PFSK-1 (cell line): ENCODE data around the gene ACSL5.

Experiments used
- FOXP2 ChIP-seq: optimal IDR thresholded peaks from 2 replicates; pipeline ENCODE3; 2011; ENCODE audit warnings: borderline replicate concordance, control low read depth, inconsistent platforms; ENCODE audit not compliant: insufficient read depth; ENCODE audit errors: extremely low read length, extremely low read depth
- POLR2AphosphoS5 ChIP-seq: IDR thresholded peaks from 2 replicates; pipeline ENCODE4 v1.6.1; 2012; ENCODE audit warnings: low read depth, mild to moderate bottlenecking, control low read depth, low read length, moderate library complexity
- SIN3A ChIP-seq: IDR thresholded peaks from 2 replicates; pipeline ENCODE4 v1.6.1; 2012; ENCODE audit warnings: mild to moderate bottlenecking, low read length, moderate library complexity, borderline replicate concordance; ENCODE audit not compliant: insufficient read depth
- TAF1 ChIP-seq: IDR thresholded peaks from 2 replicates; pipeline ENCODE4 v1.6.1; 2012; ENCODE audit warnings: low read length, control low read depth, borderline replicate concordance; ENCODE audit not compliant: insufficient read depth
- TF ChIP-seq, protein P1 (sequence below), 2 experiments: IDR thresholded peaks; 2 replicates each; pipeline versions ENCODE4 v1.6.1 to v1.8.0; 2011 to 2012; ENCODE audit warnings: low read depth in 2 of 2, low read length in 2 of 2, control low read depth in 1 of 2, inconsistent platforms in 1 of 2, mild to moderate bottlenecking in 1 of 2, moderate library complexity in 1 of 2; ENCODE audit not compliant: insufficient read depth in 1 of 2

The ACSL5 gene

DNA sequence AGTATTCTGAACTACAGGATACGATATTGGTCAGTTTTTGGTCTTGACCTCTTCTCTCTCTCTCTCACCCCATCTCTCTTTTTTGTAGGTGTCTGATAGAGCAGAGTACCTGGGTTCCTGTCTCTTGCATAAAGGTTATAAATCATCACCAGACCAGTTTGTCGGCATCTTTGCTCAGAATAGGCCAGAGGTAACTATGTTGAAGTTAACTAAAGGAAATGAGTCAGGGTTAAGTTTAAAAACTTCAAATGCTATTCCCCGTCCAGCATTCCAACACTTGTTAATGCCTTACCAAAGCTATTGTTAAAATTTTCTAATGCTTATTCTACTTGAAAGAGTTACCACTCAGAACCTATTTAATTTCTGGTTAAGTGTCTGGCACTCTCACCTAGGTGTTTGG, 30.7 kb downstream of the ACSL5 start:
- TF ChIP-seq TAF1 (no peak), SIN3A (no peak), FOXP2 (no peak), POLR2AphosphoS5 (no peak)
- TF ChIP-seq, protein P1, sequence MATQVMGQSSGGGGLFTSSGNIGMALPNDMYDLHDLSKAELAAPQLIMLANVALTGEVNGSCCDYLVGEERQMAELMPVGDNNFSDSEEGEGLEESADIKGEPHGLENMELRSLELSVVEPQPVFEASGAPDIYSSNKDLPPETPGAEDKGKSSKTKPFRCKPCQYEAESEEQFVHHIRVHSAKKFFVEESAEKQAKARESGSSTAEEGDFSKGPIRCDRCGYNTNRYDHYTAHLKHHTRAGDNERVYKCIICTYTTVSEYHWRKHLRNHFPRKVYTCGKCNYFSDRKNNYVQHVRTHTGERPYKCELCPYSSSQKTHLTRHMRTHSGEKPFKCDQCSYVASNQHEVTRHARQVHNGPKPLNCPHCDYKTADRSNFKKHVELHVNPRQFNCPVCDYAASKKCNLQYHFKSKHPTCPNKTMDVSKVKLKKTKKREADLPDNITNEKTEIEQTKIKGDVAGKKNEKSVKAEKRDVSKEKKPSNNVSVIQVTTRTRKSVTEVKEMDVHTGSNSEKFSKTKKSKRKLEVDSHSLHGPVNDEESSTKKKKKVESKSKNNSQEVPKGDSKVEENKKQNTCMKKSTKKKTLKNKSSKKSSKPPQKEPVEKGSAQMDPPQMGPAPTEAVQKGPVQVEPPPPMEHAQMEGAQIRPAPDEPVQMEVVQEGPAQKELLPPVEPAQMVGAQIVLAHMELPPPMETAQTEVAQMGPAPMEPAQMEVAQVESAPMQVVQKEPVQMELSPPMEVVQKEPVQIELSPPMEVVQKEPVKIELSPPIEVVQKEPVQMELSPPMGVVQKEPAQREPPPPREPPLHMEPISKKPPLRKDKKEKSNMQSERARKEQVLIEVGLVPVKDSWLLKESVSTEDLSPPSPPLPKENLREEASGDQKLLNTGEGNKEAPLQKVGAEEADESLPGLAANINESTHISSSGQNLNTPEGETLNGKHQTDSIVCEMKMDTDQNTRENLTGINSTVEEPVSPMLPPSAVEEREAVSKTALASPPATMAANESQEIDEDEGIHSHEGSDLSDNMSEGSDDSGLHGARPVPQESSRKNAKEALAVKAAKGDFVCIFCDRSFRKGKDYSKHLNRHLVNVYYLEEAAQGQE (IDR thresholded peaks at IDR 0.05; ENCODE audit: insufficient read depth in 1 of 2, low read depth in 2 of 2, low read length in 2 of 2), result no peak

DNA sequence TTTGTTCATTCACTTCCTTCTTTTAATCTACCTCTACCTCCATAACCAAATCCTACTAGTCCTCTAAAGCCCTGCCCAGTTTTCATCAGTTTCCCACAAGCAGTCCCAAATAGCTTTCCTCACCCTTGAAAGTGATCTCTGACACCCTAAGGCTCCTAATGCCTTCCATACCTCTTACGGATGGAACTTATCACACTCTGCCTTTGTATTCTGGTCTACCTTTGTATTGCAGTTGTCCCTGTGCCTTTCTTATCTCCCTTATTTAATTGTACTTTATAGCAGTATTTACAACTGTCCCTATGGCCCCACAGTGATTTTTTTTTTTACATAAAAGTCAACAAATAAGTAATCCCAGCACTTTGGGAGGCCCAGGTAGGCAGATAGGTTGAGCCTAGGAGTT, 33.8 kb downstream of the ACSL5 start:
- no peak for TF ChIP-seq TAF1
- no peak for TF ChIP-seq POLR2AphosphoS5
- no peak for TF ChIP-seq FOXP2
- TF ChIP-seq SIN3A, result no peak
- TF ChIP-seq, protein P1 (IDR thresholded peaks at IDR 0.05; ENCODE audit: insufficient read depth in 1 of 2, low read depth in 2 of 2, low read length in 2 of 2), result no peak

DNA sequence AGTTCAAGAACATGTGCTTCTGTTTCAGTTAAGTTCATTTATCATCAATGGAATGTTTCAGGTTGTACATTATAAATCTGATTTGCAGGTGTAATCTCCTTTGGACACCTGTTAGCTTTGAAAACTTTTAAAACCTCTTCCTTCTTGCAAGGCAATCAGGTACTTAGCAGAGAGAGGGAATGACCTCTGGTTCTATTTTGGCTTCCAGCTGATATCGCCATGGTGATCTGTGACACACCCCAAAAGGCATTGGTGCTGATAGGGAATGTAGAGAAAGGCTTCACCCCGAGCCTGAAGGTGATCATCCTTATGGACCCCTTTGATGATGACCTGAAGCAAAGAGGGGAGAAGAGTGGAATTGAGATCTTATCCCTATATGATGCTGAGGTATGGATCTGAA, 35.4 kb downstream of the ACSL5 start:
- TF ChIP-seq SIN3A (no peak), FOXP2 (no peak), POLR2AphosphoS5 (no peak), TAF1 (no peak)
- TF ChIP-seq, protein P1 (IDR thresholded peaks at IDR 0.05; ENCODE audit: insufficient read depth in 1 of 2, low read depth in 2 of 2, low read length in 2 of 2), result no peak

DNA sequence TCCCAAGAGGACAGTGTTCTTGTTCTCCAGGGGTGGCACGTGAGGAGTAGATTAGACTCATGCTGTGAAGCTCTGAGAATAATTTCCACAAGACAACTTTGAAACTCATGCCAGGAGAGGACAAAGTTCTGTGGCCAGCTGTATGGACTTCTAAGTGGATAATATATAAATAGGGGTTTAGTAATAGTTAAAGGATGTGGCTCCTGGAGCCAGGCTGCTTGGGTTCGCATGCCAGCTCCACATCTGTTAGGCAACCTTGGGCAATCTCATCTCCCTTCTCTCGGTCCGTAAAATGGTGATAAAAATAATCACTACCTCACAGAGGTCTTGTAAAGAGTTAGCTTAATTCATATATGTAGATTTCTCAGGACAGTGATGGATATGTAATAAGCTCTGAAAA, 35.8 kb downstream of the ACSL5 start:
- TF ChIP-seq, protein P1 (IDR thresholded peaks at IDR 0.05; ENCODE audit: insufficient read depth in 1 of 2, low read depth in 2 of 2, low read length in 2 of 2), result no peak
- TF ChIP-seq POLR2AphosphoS5 (no peak), FOXP2 (no peak), SIN3A (no peak)

DNA sequence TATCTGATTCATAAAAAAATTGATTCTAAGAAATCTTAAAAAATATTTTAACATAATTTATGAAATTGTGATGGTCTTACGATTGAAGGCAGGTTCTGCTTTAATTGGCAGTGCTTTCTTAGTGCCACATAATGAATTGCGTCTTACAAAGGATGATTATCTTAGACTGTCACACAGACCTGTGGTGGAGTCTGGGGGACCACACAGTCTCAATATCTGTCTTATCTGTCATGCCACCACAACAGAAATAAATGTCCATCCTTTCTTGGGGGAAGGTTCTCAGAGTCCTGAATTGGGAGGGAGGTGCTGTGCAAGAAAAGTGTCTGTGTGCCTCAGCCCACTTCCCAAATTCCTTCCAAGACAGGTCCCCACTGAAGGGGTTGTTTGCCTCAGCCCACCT, 38.8 kb downstream of the ACSL5 start:
- TF ChIP-seq TAF1 (no peak), POLR2AphosphoS5 (no peak), SIN3A (no peak), FOXP2 (no peak)
- TF ChIP-seq, protein P1 (IDR thresholded peaks at IDR 0.05; ENCODE audit: insufficient read depth in 1 of 2, low read depth in 2 of 2, low read length in 2 of 2), result no peak
